Keratinocyte (primary cell): ENCODE results near the gene RASEF. TPM values are rescaled to one million over a fixed set of nuclear protein-coding genes. Genes with fewer than 3 reads are reported as not detected.

Source experiments
- DNase-seq: peaks from one replicate; pipeline ENCODE4 v3.0.0-alpha.2; 2011; ENCODE audit warnings: low read depth, missing footprints, low spot score
- FAIRE-seq: peaks from 2 replicates; lab custom pipeline; 2011; peaks lifted over from hg19 to GRCh38; lab: Jason Lieb, UNC
- H2AFZ ChIP-seq: 2 replicates; pipeline ENCODE4 v1.6.0; 2012; ENCODE audit warnings: low read length, control low read depth, inconsistent platforms; ENCODE audit not compliant: control insufficient read depth
- H3K27ac ChIP-seq: 2 replicates; pipeline ENCODE4 v1.5.1; 2011; ENCODE audit warnings: low read length; ENCODE audit not compliant: control insufficient read depth, insufficient read depth
- H3K27me3 ChIP-seq: 3 replicates; pipeline ENCODE4 v1.6.0; 2011; ENCODE audit warnings: low read length; ENCODE audit not compliant: control insufficient read depth, insufficient read depth; ENCODE audit errors: extremely low read depth
- H3K36me3 ChIP-seq, 2 experiments: 2 replicates in 1 of 2; 3 replicates in 1 of 2; pipeline ENCODE4 v1.5.1; 2011; ENCODE audit warnings: low read length in 2 of 2, mild to moderate bottlenecking in 1 of 2; ENCODE audit not compliant: control insufficient read depth in 2 of 2, insufficient read depth in 2 of 2; ENCODE audit errors: extremely low read depth in 1 of 2
- H3K4me1 ChIP-seq: 3 replicates; pipeline ENCODE4 v1.5.1; 2011; ENCODE audit warnings: low read length; ENCODE audit not compliant: control insufficient read depth, insufficient read depth; ENCODE audit errors: extremely low read depth
- H3K4me2 ChIP-seq: 3 replicates; pipeline ENCODE4 v1.6.0; 2011; ENCODE audit warnings: low read depth, low read length; ENCODE audit not compliant: control insufficient read depth, insufficient read depth; ENCODE audit errors: extremely low read depth
- H3K4me3 ChIP-seq, 3 experiments: fragments of 200-600 bp in 1 of 3; sonication (generic) in 1 of 3; 2 replicates in 2 of 3; 3 replicates in 1 of 3; pipeline ENCODE4 v1.5.1; 2011 to 2016; ENCODE audit warnings: low read length in 3 of 3, mild to moderate bottlenecking in 3 of 3, control low read depth in 2 of 3, inconsistent platforms in 1 of 3, low read depth in 1 of 3, mixed read lengths in 1 of 3, mixed run types in 1 of 3, moderate library complexity in 1 of 3; ENCODE audit not compliant: control insufficient read depth in 2 of 3, insufficient read depth in 2 of 3; ENCODE audit errors: extremely low read depth in 1 of 3
- H3K79me2 ChIP-seq: 2 replicates; pipeline ENCODE4 v1.6.0; 2012; ENCODE audit warnings: low read length; ENCODE audit not compliant: control insufficient read depth, insufficient read depth
- H3K9ac ChIP-seq: 3 replicates; pipeline ENCODE4 v1.6.0; 2011; ENCODE audit warnings: low read length; ENCODE audit not compliant: control insufficient read depth, insufficient read depth; ENCODE audit errors: extremely low read depth
- H3K9me1 ChIP-seq: 3 replicates; pipeline ENCODE4 v1.6.0; 2011; ENCODE audit warnings: low read length; ENCODE audit not compliant: control insufficient read depth, insufficient read depth; ENCODE audit errors: extremely low read depth
- H3K9me3 ChIP-seq: 2 replicates; pipeline ENCODE4 v1.5.1; 2012; ENCODE audit warnings: low read depth, low read length; ENCODE audit not compliant: control insufficient read depth
- H4K20me1 ChIP-seq: 3 replicates; pipeline ENCODE4 v1.6.0; 2011; ENCODE audit warnings: low read length; ENCODE audit not compliant: control insufficient read depth, insufficient read depth; ENCODE audit errors: extremely low read depth
- EZH2 ChIP-seq: IDR thresholded peaks from one replicate; pipeline ENCODE4 v1.6.1; 2012; ENCODE audit warnings: inconsistent platforms, mild to moderate bottlenecking, low read length, moderate library complexity
- dilution Hi-C: fragments of 300-500 bp; cut with MboI; formaldehyde crosslinking; loops from one replicate; pipeline ENCODE4 v1.7.0; 2020; ENCODE audit warnings: low sequenced_read_pairs; ENCODE audit not compliant: extremely low pct_ligation_motif_present
- polyA plus RNA-seq, 5 experiments: library from polyadenylated mRNA; depleted of rRNA in 3 of 5; stranded (reverse) in 3 of 5; stranded (forward) in 1 of 5; unstranded in 1 of 5; fragments of >200 nt; gene quantifications; 1 replicate in 1 of 5; 2 replicates in 3 of 5; 3 replicates in 1 of 5; pipeline versions ENCODE4 v1.2.1 to v1.2.3, GENCODE V29; 2011 to 2012; ENCODE audit warnings: missing spikeins in 2 of 5, low read depth in 1 of 5, low replicate concordance in 1 of 5
- TF ChIP-seq, protein P1 (sequence below), 3 experiments: IDR thresholded peaks in 1 of 3; conservative IDR thresholded peaks in 1 of 3; optimal IDR thresholded peaks in 1 of 3; 2 replicates in 2 of 3; 3 replicates in 1 of 3; pipeline versions ENCODE3 to v1.5.1; 2011; ENCODE audit warnings: low read length in 3 of 3, mild to moderate bottlenecking in 3 of 3, moderate library complexity in 2 of 3, control low read depth in 1 of 3, inconsistent platforms in 1 of 3; ENCODE audit not compliant: insufficient read depth in 2 of 3; ENCODE audit errors: extremely low read depth in 1 of 3

Gene RASEF
- polyA plus RNA-seq, 1 donor (not counting 4 experiments of a cell fraction or from before 2014, with no cell fraction given) = 0.28 TPM

DNA sequence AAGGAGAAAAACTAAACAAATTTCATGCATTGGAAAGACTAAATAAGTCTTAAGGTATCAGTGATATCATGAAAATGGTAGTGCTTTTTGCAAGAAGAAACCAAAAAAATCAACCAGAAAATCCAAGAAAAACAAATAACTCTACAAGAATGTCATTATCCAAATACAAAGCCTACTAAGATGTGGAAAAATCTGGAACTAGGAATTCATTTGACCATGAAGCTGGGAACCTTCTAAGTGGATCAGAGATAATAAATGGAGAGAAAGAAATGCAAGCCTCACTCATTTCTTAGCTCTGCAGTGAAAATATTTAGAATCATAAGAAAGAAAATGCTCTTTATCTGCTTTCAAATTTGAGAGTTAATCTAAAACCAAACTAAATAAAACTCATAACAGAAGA lies 51.3 kb downstream of the RASEF start:
- H3K9me1 ChIP-seq = no peaks in the 10 kb centered on the region
- dilution Hi-C loops = no loop called here
- H3K27ac ChIP-seq = no peak overlapping the region
- H3K79me2 ChIP-seq = no peaks in the 10 kb centered on the region
- no peak overlapping the region for H3K9ac ChIP-seq
- no peak overlapping the region for H3K4me3 ChIP-seq
- no peak for FAIRE-seq
- no peaks in the 10 kb centered on the region for H3K36me3 ChIP-seq
- no peaks in the 10 kb centered on the region for H3K9me3 ChIP-seq
- no peaks in the 10 kb centered on the region for H3K27me3 ChIP-seq
- no peaks in the 10 kb centered on the region for H3K4me1 ChIP-seq
- H3K4me2 ChIP-seq = no peak overlapping the region
- no peaks in the 10 kb centered on the region for H4K20me1 ChIP-seq
- no peak for DNase-seq
- no peak for TF ChIP-seq EZH2
- TF ChIP-seq, protein P1, sequence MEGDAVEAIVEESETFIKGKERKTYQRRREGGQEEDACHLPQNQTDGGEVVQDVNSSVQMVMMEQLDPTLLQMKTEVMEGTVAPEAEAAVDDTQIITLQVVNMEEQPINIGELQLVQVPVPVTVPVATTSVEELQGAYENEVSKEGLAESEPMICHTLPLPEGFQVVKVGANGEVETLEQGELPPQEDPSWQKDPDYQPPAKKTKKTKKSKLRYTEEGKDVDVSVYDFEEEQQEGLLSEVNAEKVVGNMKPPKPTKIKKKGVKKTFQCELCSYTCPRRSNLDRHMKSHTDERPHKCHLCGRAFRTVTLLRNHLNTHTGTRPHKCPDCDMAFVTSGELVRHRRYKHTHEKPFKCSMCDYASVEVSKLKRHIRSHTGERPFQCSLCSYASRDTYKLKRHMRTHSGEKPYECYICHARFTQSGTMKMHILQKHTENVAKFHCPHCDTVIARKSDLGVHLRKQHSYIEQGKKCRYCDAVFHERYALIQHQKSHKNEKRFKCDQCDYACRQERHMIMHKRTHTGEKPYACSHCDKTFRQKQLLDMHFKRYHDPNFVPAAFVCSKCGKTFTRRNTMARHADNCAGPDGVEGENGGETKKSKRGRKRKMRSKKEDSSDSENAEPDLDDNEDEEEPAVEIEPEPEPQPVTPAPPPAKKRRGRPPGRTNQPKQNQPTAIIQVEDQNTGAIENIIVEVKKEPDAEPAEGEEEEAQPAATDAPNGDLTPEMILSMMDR (optimal IDR thresholded peaks at IDR 0.05 in 1 of 3, IDR thresholded peaks at IDR 0.05 in 1 of 3, conservative IDR thresholded peaks at IDR 0.05 in 1 of 3; ENCODE audit: extremely low read depth in 1 of 3, insufficient read depth in 2 of 3, low read length in 3 of 3) = no peak
- H2AFZ ChIP-seq = no peak overlapping the region

DNA sequence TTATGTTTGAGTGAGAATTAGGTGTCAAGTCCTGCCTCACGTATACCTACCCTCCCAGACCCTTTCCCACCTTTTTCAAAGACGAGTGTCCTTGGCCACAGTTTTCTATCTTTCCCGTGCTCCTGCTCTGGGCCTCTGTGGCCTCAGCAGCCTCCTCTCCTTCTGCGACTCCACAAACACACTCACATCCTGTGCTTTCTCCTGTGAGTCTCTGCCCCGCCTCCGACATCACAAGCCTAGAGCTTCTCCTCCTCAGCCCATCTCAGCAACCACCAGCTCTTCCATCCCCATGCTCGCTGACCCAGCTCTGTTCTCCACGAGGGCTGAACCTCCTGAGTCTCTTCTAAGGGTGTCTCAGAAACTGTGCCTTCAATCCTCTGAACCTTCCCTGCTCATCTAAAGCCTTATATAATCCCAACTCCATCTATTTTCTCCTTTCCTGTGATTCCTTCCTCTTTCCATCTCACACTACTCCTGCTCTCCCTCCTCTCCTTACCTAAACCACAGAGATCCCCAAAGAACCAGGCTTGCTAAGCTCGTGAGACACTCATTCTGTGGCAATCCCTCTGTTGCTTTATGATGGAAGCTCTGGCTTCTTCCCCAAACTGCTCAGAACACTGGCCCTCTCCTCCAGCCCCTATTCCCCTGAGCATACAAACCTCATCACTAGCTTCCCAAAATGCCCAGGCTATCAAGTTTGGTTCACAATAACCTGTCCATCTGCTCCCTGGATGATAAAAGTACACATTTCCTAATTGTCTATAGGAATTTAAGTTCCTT lies 55.2 kb downstream of the RASEF start:
- dilution Hi-C loops = no loop called here
- no peak for DNase-seq
- Histone ChIP-seq H3K4me2 (no peak overlapping the region), H3K9me3 (no peaks in the 10 kb centered on the region), H3K9ac (no peak overlapping the region), H3K4me1 (no peaks in the 10 kb centered on the region), H3K4me3 (no peak overlapping the region), H3K36me3 (no peaks in the 10 kb centered on the region), H3K9me1 (no peaks in the 10 kb centered on the region), H2AFZ (no peak overlapping the region), H4K20me1 (no peaks in the 10 kb centered on the region), H3K27ac (no peak overlapping the region), H3K27me3 (no peaks in the 10 kb centered on the region), H3K79me2 (no peaks in the 10 kb centered on the region)
- TF ChIP-seq EZH2 = no peak
- TF ChIP-seq, protein P1 (optimal IDR thresholded peaks at IDR 0.05 in 1 of 3, IDR thresholded peaks at IDR 0.05 in 1 of 3, conservative IDR thresholded peaks at IDR 0.05 in 1 of 3; ENCODE audit: extremely low read depth in 1 of 3, insufficient read depth in 2 of 3, low read length in 3 of 3) = no peak
- FAIRE-seq = no peak
